GM18508 (cell line): ENCODE data around the gene VIT.
"Not testable (repeated sequence)": the region's sequence is repeated elsewhere in the genome, so short reads cannot be mapped to it uniquely, and the experiment has no call there.

Experiments used
- ATAC-seq: cut with Tn5 transposase; IDR thresholded peaks from one replicate; pipeline ENCODE4 v1.9.1; 2021; ENCODE audit warnings: moderate number of reproducible peaks; ENCODE audit not compliant: insufficient read depth, unreplicated experiment

The VIT gene

GRCh38 chr2:36677386-36677785, 19.1 kb upstream of the VIT start:
- ATAC-seq = no peak

- ATAC-seq = no peak
These were observed 18.4 kb upstream of the VIT start for GRCh38 chr2:36677996-36678605.

DNA sequence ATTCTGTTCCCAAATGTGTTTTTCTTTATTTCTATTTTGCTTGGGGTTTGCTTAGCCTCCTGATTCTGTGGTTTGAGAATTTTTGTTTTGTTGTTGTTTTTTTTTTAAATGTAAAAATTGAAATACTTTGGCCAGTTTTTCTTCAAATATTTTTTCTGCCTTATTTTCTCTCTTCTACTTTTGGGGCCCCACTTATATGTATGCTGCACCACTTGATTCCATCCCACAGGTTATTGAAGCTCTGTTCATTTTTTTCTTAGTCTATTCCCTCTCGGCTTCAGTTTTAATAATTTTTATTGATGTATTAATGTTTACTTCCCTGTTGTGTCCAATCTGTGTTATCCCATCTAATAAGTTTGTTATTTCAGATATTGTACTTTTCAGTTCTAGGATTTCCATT, 17.7 kb upstream of the VIT start:
- ATAC-seq = no peak

- ATAC-seq = no peak
These were observed 16.5 kb upstream of the VIT start for GRCh38 chr2:36680012-36680411.

GRCh38 chr2:36682562-36682961, 13.9 kb upstream of the VIT start:
- ATAC-seq = no peak

DNA sequence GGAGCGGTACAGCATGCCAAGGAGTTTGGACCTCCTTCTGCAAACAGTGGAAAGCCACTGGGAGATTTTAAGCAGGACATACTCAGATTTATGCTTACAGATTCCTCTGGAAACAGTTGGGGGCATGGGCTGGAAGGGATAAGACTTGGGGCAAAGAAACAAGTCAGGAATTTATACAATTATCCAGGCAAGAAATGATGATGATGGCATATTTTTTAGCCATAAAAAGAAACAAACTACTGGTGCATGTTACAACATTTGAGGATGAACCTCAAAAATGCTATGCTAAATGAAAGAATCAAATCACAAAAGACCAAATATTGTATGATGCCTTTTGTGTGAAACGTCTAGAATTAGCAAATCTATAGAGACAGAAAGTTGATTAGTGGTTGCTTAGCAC, 13.5 kb upstream of the VIT start:
- ATAC-seq = no peak

DNA sequence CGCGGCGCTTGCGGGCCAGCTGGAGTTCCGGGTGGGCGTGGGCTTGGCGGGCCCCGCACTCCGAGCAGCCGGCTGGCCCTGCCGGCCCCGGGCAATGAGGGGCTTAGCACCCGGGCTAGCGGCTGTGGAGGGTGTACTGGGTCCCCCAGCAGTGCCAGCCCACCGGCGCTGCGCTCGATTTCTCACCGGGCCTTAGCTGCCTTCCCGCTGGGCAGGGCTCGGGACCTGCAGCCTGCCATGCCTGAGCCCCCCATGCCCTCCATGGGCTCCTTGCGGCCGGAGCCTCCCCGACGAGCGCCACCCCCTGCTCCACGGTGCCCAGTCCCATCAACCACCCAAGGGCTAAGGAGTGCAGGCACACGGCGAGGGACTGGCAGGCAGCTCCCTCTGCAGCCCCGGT, 8.2 kb upstream of the VIT start:
- not testable (repeated sequence) for ATAC-seq

DNA sequence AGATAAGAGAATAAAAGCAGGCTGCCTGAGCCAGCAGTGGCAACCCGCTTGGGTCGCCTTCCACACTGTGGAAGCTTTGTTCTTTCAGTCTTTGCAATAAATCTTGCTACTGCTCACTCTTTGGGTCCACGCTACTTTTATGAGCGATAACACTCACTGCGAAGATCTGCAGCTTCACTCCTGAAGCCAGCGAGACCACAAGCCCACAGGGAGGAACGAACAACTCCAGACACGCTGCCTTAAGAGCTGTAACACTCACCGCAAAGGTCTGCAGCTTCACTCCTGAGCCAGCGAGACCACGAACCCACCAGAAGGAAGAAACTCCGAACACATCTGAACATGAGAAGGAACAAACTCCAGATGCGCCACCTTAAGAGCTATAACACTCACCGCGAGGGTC, 7.5 kb upstream of the VIT start:
- not testable (repeated sequence) for ATAC-seq

GRCh38 chr2:36692121-36692520, 4.4 kb upstream of the VIT start:
- no peak for ATAC-seq

DNA sequence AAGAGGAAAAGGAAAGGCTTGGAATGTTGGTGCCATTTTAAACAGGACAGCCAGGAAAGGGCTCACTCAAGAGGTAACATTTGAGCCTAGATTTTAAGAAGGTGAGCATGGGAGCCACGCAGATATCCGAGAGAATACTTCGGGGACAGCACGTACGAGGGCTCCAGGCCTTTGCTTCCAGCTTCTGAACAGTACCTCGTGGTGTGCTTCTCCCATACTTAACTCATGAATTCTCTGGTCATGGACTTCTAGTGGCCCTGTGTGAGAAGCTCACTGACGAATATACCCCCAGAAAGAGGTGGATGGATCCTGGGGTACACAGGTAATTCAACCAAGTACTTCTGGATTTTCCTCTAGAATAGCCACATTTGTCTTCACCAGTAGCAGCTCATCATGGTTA, 2.7 kb upstream of the VIT start:
- no peak for ATAC-seq

DNA sequence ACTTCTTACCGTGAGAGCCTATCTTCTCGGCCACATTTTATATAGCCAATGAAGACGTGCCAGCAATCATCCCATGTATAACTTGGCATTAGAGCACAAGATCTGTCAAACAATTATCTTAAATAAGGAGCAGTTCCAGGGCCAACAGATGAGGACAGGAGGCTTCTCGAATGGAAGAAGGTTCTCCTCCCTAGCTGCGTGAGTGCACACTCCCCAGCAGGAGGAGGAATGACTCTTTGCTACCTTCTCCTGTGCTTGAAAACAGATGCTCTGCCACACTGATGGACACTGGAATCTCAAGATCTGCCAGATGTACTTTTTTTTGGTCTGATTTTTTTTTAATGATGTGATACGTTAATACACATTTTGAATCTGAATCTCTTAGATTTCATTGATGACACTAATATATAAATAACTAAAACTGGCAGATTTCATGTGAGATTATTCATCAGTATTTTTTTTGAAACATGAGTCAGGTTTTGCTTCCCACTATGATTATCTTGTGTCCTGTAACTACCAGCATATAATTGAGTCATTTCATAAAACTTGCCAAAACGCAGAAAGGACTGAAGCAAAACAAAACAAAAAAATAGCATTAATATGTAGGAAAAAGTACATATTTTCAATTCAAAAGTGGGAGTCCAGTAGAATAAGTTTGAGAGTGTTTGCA, 626 bp upstream of the VIT start:
- no peak for ATAC-seq

DNA sequence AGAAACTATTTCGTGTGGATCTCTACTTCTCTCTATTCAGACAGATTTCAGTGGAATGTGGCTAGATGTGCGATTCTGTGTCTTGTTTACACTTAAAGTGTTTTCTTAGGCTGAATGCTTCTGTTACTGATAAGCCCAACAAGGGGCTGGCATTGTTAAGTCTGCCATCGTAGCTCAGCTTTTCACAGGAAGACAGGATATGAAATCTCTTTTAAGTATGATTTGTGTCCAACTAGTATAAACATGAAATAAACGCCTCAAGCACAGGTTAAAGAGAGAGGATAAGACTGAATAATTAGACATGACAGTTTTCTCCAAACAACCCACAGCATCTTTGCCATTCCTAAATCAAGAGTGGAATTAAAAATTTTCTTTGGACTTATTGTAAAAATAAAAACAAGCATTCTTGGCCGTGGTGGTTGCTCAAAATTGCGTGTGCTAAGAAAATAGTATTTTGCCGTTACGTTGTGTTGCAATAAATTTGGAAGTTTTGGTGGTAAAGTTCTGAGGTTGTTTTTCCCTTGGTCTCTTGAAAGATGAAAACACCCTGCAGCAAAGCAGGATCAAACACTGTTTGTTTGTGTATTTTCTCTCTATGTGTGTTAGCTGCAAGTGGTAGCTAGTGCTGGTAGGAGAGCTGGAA, 1.0 kb downstream of the VIT start:
- no peak for ATAC-seq

- ATAC-seq = no peak
These were observed 2.5 kb downstream of the VIT start for GRCh38 chr2:36698993-36699392.

DNA sequence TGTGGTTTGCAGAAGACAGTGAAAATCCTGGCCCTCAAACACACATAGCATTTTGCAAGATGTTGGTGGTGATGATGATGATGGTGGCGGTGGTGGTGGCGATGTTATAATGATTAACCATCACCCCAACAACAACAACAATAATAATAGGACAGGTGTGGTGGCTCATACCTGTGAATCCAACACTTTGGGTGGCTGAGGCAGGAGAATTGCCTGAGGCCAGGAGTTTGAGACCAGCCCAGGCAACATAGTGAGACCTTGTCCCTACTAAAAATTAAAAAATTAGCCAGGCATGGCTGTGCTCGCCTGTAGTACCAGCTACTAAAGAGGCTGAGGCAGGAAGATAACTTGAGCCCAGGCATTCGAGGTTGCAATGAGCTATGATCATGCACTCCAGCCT, 3.8 kb downstream of the VIT start:
- no peak for ATAC-seq

GRCh38 chr2:36701391-36701795, 4.9 kb downstream of the VIT start:
- ATAC-seq = no peak

- no peak for ATAC-seq
These were observed 5.4 kb downstream of the VIT start for GRCh38 chr2:36701918-36702317.

DNA sequence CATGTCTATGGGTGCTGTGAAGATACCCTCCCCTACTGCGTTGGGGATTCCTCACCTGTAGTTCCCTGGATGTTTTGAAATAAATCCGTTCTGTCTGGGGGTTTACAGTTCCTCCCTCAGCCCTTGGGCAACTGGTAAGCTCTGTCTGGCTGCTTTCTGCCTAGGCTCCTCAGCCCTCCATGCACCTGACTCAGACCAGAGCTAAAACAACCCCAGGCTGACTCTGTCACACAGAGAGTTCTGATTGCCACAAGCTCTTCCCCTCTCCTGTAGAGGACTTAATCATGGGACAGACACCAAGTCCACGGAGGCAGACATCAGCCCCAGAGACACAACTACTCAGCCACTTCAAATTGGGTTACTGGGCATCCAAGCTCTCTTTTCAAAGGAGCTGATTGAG, 6.3 kb downstream of the VIT start:
- no peak for ATAC-seq

- no peak for ATAC-seq
These were observed 8.1 kb downstream of the VIT start for GRCh38 chr2:36704475-36705150.

DNA sequence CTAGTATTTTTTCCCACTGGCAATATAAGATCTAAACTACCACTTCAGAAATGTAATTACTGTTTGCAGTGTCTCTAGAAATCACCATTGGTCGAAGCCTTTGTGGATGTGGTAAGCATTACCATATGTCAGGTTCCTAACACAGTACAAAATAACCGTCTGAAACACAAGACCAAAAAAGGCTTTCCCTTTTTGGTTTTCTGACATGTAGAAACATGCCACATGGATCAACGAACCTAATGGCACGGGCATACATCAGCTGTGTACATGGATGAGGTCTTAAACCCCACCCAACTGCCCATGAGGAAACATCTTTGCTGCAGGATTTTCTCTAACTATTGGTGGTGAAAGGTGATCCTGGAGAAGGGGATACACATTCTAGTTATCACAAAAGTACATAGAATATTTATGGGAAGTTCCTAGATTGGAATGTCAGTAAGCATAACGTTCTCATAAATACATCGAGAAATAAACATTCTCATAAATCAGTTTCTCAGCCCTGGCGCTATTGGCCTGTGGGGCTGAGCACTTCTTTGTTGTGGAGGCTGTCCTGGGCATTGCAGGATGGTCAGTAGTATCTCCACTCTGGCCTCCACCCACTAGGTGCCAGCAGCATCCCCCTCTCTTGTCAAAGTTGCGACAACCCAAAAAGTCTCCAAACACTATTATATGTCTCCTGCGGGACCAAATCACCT, 9.0 kb downstream of the VIT start:
- ATAC-seq = no peak

DNA sequence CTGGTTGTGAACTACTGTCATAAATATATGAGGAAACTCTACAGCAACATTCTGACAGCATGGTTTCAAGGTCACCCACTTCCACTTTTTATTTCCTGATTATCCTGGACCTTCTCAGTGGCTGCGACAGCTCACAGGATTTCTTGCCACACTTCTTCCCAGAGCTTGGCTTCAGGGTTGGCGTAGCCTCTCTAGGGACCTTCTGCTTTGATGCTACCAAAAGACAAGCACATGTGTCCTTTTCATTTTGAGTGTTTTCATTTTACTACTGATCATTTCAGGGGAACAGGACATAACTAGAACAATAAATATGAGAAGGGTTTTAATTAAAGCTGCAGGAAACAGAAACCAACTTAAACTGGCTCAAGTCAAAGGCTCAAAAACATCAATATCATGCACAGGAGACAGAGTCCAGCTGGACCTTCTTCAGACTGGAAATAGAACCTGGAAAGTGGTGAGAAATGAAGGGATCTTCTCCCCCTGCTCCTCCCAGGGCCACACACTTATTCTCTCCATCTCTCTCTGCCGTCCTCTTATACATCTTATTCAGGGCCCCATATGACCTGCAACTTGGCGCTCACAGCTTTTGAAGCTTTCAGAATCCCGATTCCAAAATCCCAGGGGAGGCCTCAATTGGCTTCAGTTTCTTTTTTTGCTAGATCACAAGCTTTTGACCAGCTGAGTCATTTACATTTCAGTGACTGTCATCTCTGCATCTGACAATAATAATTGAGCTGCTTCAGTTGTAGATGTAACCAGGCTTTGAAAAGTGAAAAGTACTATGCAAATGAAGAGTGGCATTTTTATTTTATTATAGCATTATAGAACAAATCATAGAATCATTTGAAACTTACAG, 9.7 kb downstream of the VIT start:
- no peak for ATAC-seq
